Activated CD4-positive, alpha-beta memory T cell treated with anti-CD3 and anti-CD28 coated beads, Interleukin-2, amount 10 ng/mL, durations not matched to agents 7 days and 5 days (primary cell): ENCODE data around the gene INPP5F. TPM values are rescaled to one million over a fixed set of nuclear protein-coding genes. Genes with fewer than 3 reads are reported as not detected.

ENCODE experiments used
- CTCF ChIA-PET: fragments of 350-600 bp; sonication (Branson Sonifier 250); formaldehyde crosslinking; loops from one replicate; lab custom pipeline; 2021; ENCODE audit warnings: antibody characterized with exemption, inconsistent platforms; lab: Charles Lee
- POLR2A ChIA-PET: fragments of 350-600 bp; sonication (Branson Sonifier 250); formaldehyde crosslinking; loops from one replicate; lab custom pipeline; 2021; ENCODE audit warnings: antibody characterized with exemption; lab: Charles Lee
- DNase-seq: peaks from one replicate; pipeline ENCODE4 v3.0.0-alpha.2; 2020
- H3K27ac Mint-ChIP-seq: one replicate; pipeline ENCODE4 v1.8.0; 2021; ENCODE audit warnings: mild to moderate bottlenecking, mixed read lengths
- H3K27me3 Mint-ChIP-seq: one replicate; pipeline ENCODE4 v1.8.0; 2021; ENCODE audit warnings: mixed read lengths
- H3K36me3 Mint-ChIP-seq: one replicate; pipeline ENCODE4 v1.8.0; 2021; ENCODE audit warnings: low read depth, mixed read lengths
- H3K4me1 Mint-ChIP-seq: one replicate; pipeline ENCODE4 v1.8.0; 2021; ENCODE audit warnings: mixed read lengths
- H3K4me3 Mint-ChIP-seq: one replicate; pipeline ENCODE4 v1.8.0; 2021; ENCODE audit warnings: mild to moderate bottlenecking, mixed read lengths
- H3K9me3 Mint-ChIP-seq: one replicate; pipeline ENCODE4 v1.8.0; 2021; ENCODE audit warnings: mixed read lengths
- total RNA-seq, 2 experiments: library from RNA; stranded (reverse); gene quantifications; one replicate each; pipeline ENCODE4 v1.2.3, GENCODE V29; 2021

The INPP5F gene
- total RNA-seq, 2 experiments from 2014 or later: 11.8 to 15.0 TPM

GRCh38 chr10:119753309-119753708 lies 27.5 kb downstream of the INPP5F start:
- CTCF ChIA-PET: interaction anchor here (1.0 kb wide), 1 partner anchor 67 kb away, joined by 5 read pairs; no protein-coding TSS in a partner anchor
- Mint-ChIP-seq H3K36me3 (no peaks in the 10 kb centered on the region), H3K27me3 (no peaks in the 10 kb centered on the region), H3K4me3 (no peak overlapping the region), H3K4me1 (peaks cover 5% of the 10 kb centered on the region), H3K9me3 (no peaks in the 10 kb centered on the region), H3K27ac (no peak overlapping the region)
- DNase-seq: no peak
- POLR2A ChIA-PET: no interaction called here

GRCh38 chr10:119754085-119754484 lies 28.2 kb downstream of the INPP5F start:
- Mint-ChIP-seq H3K36me3 (no peaks in the 10 kb centered on the region), H3K27ac (no peak overlapping the region), H3K27me3 (no peaks in the 10 kb centered on the region), H3K4me3 (no peak overlapping the region), H3K4me1 (peaks cover 5% of the 10 kb centered on the region), H3K9me3 (no peaks in the 10 kb centered on the region)
- POLR2A ChIA-PET: no interaction called here
- CTCF ChIA-PET: no interaction called here
- no peak for DNase-seq

GRCh38 chr10:119754936-119755335 lies 29.1 kb downstream of the INPP5F start:
- no peak for DNase-seq
- no peaks in the 10 kb centered on the region for H3K9me3 Mint-ChIP-seq
- H3K36me3 Mint-ChIP-seq: peaks cover 3% of the 10 kb centered on the region
- H3K27me3 Mint-ChIP-seq: no peaks in the 10 kb centered on the region
- ChIA-PET CTCF (no interaction called here), POLR2A (no interaction called here)
- H3K4me3 Mint-ChIP-seq: no peak overlapping the region
- H3K4me1 Mint-ChIP-seq: peaks cover 5% of the 10 kb centered on the region
- H3K27ac Mint-ChIP-seq: no peak overlapping the region

- no peak for DNase-seq
- H3K4me3 Mint-ChIP-seq: no peak overlapping the region
- no peaks in the 10 kb centered on the region for H3K9me3 Mint-ChIP-seq
- H3K27me3 Mint-ChIP-seq: no peaks in the 10 kb centered on the region
- no peak overlapping the region for H3K27ac Mint-ChIP-seq
- ChIA-PET POLR2A (no interaction called here), CTCF (no interaction called here)
- peaks cover 1% of the 10 kb centered on the region for H3K4me1 Mint-ChIP-seq
- peaks cover 3% of the 10 kb centered on the region for H3K36me3 Mint-ChIP-seq
Observed at GRCh38 chr10:119755446-119755845, 29.6 kb downstream of the INPP5F start.

- Mint-ChIP-seq H3K4me3 (no peak overlapping the region), H3K27me3 (no peaks in the 10 kb centered on the region), H3K4me1 (peaks cover 3% of the 10 kb centered on the region), H3K9me3 (no peaks in the 10 kb centered on the region), H3K36me3 (peaks cover 3% of the 10 kb centered on the region), H3K27ac (no peak overlapping the region)
- ChIA-PET POLR2A (no interaction called here), CTCF (interaction anchor here (1.0 to 2.4 kb wide), 2 partner anchors 8 to 101 kb away, joined by 3 to 12 read pairs; no protein-coding TSS in a partner anchor)
- no peak for DNase-seq
Observed at GRCh38 chr10:119758448-119759195, 32.8 kb downstream of the INPP5F start.

GRCh38 chr10:119759832-119760231 lies 34.0 kb downstream of the INPP5F start:
- ChIA-PET CTCF (interaction anchor here (0.6 to 2.4 kb wide), 2 partner anchors 9 to 92 kb away, joined by 4 to 12 read pairs; no protein-coding TSS in a partner anchor), POLR2A (no interaction called here)
- H3K27ac Mint-ChIP-seq: no peak overlapping the region
- H3K4me3 Mint-ChIP-seq: no peak overlapping the region
- H3K36me3 Mint-ChIP-seq: peaks cover 3% of the 10 kb centered on the region
- peaks cover 3% of the 10 kb centered on the region for H3K4me1 Mint-ChIP-seq
- no peaks in the 10 kb centered on the region for H3K9me3 Mint-ChIP-seq
- no peak for DNase-seq
- no peaks in the 10 kb centered on the region for H3K27me3 Mint-ChIP-seq

- no peak for DNase-seq
- Mint-ChIP-seq H3K27me3 (no peaks in the 10 kb centered on the region), H3K4me1 (peaks cover 3% of the 10 kb centered on the region), H3K4me3 (no peak overlapping the region), H3K27ac (no peak overlapping the region), H3K36me3 (peaks cover 3% of the 10 kb centered on the region), H3K9me3 (no peaks in the 10 kb centered on the region)
- CTCF ChIA-PET: interaction anchor here (0.7 to 2.4 kb wide), 3 partner anchors 10 to 13 kb away, joined by 3 to 12 read pairs (median 3); no protein-coding TSS in a partner anchor
- POLR2A ChIA-PET: no interaction called here
Observed at GRCh38 chr10:119761106-119761505, 35.3 kb downstream of the INPP5F start.

GRCh38 chr10:119762035-119762434 lies 36.2 kb downstream of the INPP5F start:
- H3K36me3 Mint-ChIP-seq: peaks cover 3% of the 10 kb centered on the region
- H3K27ac Mint-ChIP-seq: no peak overlapping the region
- H3K9me3 Mint-ChIP-seq: no peaks in the 10 kb centered on the region
- H3K4me1 Mint-ChIP-seq: peaks cover 3% of the 10 kb centered on the region
- DNase-seq: no peak
- ChIA-PET CTCF (no interaction called here), POLR2A (no interaction called here)
- H3K27me3 Mint-ChIP-seq: no peaks in the 10 kb centered on the region
- H3K4me3 Mint-ChIP-seq: no peak overlapping the region

GRCh38 chr10:119762805-119763798 lies 37.3 kb downstream of the INPP5F start:
- Mint-ChIP-seq H3K36me3 (peaks cover 3% of the 10 kb centered on the region), H3K4me1 (peaks cover 3% of the 10 kb centered on the region), H3K4me3 (no peak overlapping the region), H3K27ac (no peak overlapping the region), H3K27me3 (no peaks in the 10 kb centered on the region), H3K9me3 (no peaks in the 10 kb centered on the region)
- CTCF ChIA-PET: interaction anchor here (2.4 kb wide), 1 partner anchor 12 kb away, joined by 9 read pairs; no protein-coding TSS in a partner anchor
- POLR2A ChIA-PET: no interaction called here
- no peak for DNase-seq

GRCh38 chr10:119768455-119769094 lies 42.7 kb downstream of the INPP5F start:
- H3K36me3 Mint-ChIP-seq: no peaks in the 10 kb centered on the region
- CTCF ChIA-PET: no interaction called here
- H3K4me1 Mint-ChIP-seq: peaks cover 12% of the 10 kb centered on the region
- H3K4me3 Mint-ChIP-seq: no peak overlapping the region
- no peak overlapping the region for H3K27ac Mint-ChIP-seq
- no peak for DNase-seq
- POLR2A ChIA-PET: no interaction called here
- no peaks in the 10 kb centered on the region for H3K9me3 Mint-ChIP-seq
- no peaks in the 10 kb centered on the region for H3K27me3 Mint-ChIP-seq

- Mint-ChIP-seq H3K27me3 (no peaks in the 10 kb centered on the region), H3K9me3 (no peaks in the 10 kb centered on the region), H3K4me3 (no peak overlapping the region), H3K27ac (no peak overlapping the region), H3K36me3 (no peaks in the 10 kb centered on the region), H3K4me1 (peaks cover 12% of the 10 kb centered on the region)
- no peak for DNase-seq
- ChIA-PET POLR2A (no interaction called here), CTCF (interaction anchor here (0.8 to 1.5 kb wide), 2 partner anchors 21 to 83 kb away, joined by 3 read pairs; no protein-coding TSS in a partner anchor)
Observed at GRCh38 chr10:119769886-119770285, 44.0 kb downstream of the INPP5F start.

GRCh38 chr10:119770928-119771327 lies 45.1 kb downstream of the INPP5F start:
- no peak overlapping the region for H3K4me3 Mint-ChIP-seq
- ChIA-PET POLR2A (no interaction called here), CTCF (interaction anchor here (1.2 kb wide), 1 partner anchor 10 kb away, joined by 3 read pairs; no protein-coding TSS in a partner anchor)
- peaks cover 14% of the 10 kb centered on the region for H3K4me1 Mint-ChIP-seq
- H3K36me3 Mint-ChIP-seq: no peaks in the 10 kb centered on the region
- no peaks in the 10 kb centered on the region for H3K27me3 Mint-ChIP-seq
- no peak overlapping the region for H3K27ac Mint-ChIP-seq
- no peaks in the 10 kb centered on the region for H3K9me3 Mint-ChIP-seq
- DNase-seq: no peak
